ENCODE measurements around the gene CACNA1B.

CACNA1B gene

GRCh38 chr9:138049779-138050471 is 172.3 kb downstream of the CACNA1B start:
- no peaks in the 10 kb centered on the region for H3K9me3 Mint-ChIP-seq
- no peak overlapping the region for H3K4me3 Mint-ChIP-seq
- no peaks in the 10 kb centered on the region for H3K27me3 Mint-ChIP-seq (ENCODE audit: low read depth)
- H3K36me3 Mint-ChIP-seq (ENCODE audit: low read depth): no peaks in the 10 kb centered on the region
- no peak overlapping the region for H3K27ac Mint-ChIP-seq
- no peaks in the 10 kb centered on the region for H3K4me1 Mint-ChIP-seq (ENCODE audit: low read depth)

GRCh38 chr9:138050472-138051330 is 173.1 kb downstream of the CACNA1B start:
- Mint-ChIP-seq H3K4me1 (ENCODE audit: low read depth) (no peaks in the 10 kb centered on the region), H3K27me3 (ENCODE audit: low read depth) (no peaks in the 10 kb centered on the region), H3K36me3 (ENCODE audit: low read depth) (no peaks in the 10 kb centered on the region), H3K9me3 (no peaks in the 10 kb centered on the region), H3K27ac (no peak overlapping the region), H3K4me3 (no peak overlapping the region)

- Mint-ChIP-seq H3K4me3 (no peak overlapping the region), H3K27ac (no peak overlapping the region), H3K9me3 (no peaks in the 10 kb centered on the region), H3K27me3 (ENCODE audit: low read depth) (no peaks in the 10 kb centered on the region), H3K36me3 (ENCODE audit: low read depth) (no peaks in the 10 kb centered on the region), H3K4me1 (ENCODE audit: low read depth) (no peaks in the 10 kb centered on the region)
These were observed 174.2 kb downstream of the CACNA1B start for GRCh38 chr9:138051586-138052321.

- no peaks in the 10 kb centered on the region for H3K27me3 Mint-ChIP-seq (ENCODE audit: low read depth)
- H3K4me3 Mint-ChIP-seq: no peak overlapping the region
- no peaks in the 10 kb centered on the region for H3K9me3 Mint-ChIP-seq
- no peaks in the 10 kb centered on the region for H3K36me3 Mint-ChIP-seq (ENCODE audit: low read depth)
- H3K27ac Mint-ChIP-seq: no peak overlapping the region
- no peaks in the 10 kb centered on the region for H3K4me1 Mint-ChIP-seq (ENCODE audit: low read depth)
These were observed 174.7 kb downstream of the CACNA1B start for GRCh38 chr9:138052322-138052615.

GRCh38 chr9:138052635-138053320 is 175.2 kb downstream of the CACNA1B start:
- no peaks in the 10 kb centered on the region for H3K27me3 Mint-ChIP-seq (ENCODE audit: low read depth)
- H3K36me3 Mint-ChIP-seq (ENCODE audit: low read depth): no peaks in the 10 kb centered on the region

GRCh38 chr9:138053321-138053868 is 175.8 kb downstream of the CACNA1B start:
- H3K9me3 Mint-ChIP-seq: no peaks in the 10 kb centered on the region
- no peak overlapping the region for H3K4me3 Mint-ChIP-seq
- no peaks in the 10 kb centered on the region for H3K36me3 Mint-ChIP-seq (ENCODE audit: low read depth)
- no peak overlapping the region for H3K27ac Mint-ChIP-seq
- no peaks in the 10 kb centered on the region for H3K27me3 Mint-ChIP-seq (ENCODE audit: low read depth)
- H3K4me1 Mint-ChIP-seq (ENCODE audit: low read depth): no peaks in the 10 kb centered on the region

More at GRCh38 chr9:138052635-138053320, 175.2 kb downstream of the CACNA1B start:
- no peaks in the 10 kb centered on the region for H3K9me3 Mint-ChIP-seq
- no peaks in the 10 kb centered on the region for H3K4me1 Mint-ChIP-seq (ENCODE audit: low read depth)
- H3K4me3 Mint-ChIP-seq: no peak overlapping the region
- H3K27ac Mint-ChIP-seq: no peak overlapping the region

- Mint-ChIP-seq H3K4me3 (no peak overlapping the region), H3K4me1 (ENCODE audit: low read depth) (no peaks in the 10 kb centered on the region), H3K9me3 (no peaks in the 10 kb centered on the region), H3K27me3 (ENCODE audit: low read depth) (no peaks in the 10 kb centered on the region), H3K27ac (no peak overlapping the region), H3K36me3 (ENCODE audit: low read depth) (no peaks in the 10 kb centered on the region)
These were observed 176.6 kb downstream of the CACNA1B start for GRCh38 chr9:138053996-138054752.

- Mint-ChIP-seq H3K36me3 (ENCODE audit: low read depth) (no peaks in the 10 kb centered on the region), H3K4me1 (ENCODE audit: low read depth) (no peaks in the 10 kb centered on the region), H3K4me3 (no peak overlapping the region), H3K27me3 (ENCODE audit: low read depth) (no peaks in the 10 kb centered on the region), H3K27ac (no peak overlapping the region), H3K9me3 (no peaks in the 10 kb centered on the region)
These were observed 180.1 kb downstream of the CACNA1B start for GRCh38 chr9:138057726-138058125.

GRCh38 chr9:138058181-138058580 is 180.6 kb downstream of the CACNA1B start:
- no peak overlapping the region for H3K4me3 Mint-ChIP-seq
- no peaks in the 10 kb centered on the region for H3K4me1 Mint-ChIP-seq (ENCODE audit: low read depth)
- H3K36me3 Mint-ChIP-seq (ENCODE audit: low read depth): no peaks in the 10 kb centered on the region
- no peak overlapping the region for H3K27ac Mint-ChIP-seq
- no peaks in the 10 kb centered on the region for H3K9me3 Mint-ChIP-seq
- H3K27me3 Mint-ChIP-seq (ENCODE audit: low read depth): no peaks in the 10 kb centered on the region

GRCh38 chr9:138059196-138059595 is 181.6 kb downstream of the CACNA1B start:
- H3K27me3 Mint-ChIP-seq (ENCODE audit: low read depth): no peaks in the 10 kb centered on the region
- no peaks in the 10 kb centered on the region for H3K9me3 Mint-ChIP-seq
- no peaks in the 10 kb centered on the region for H3K4me1 Mint-ChIP-seq (ENCODE audit: low read depth)
- H3K36me3 Mint-ChIP-seq (ENCODE audit: low read depth): no peaks in the 10 kb centered on the region
- no peak overlapping the region for H3K4me3 Mint-ChIP-seq
- H3K27ac Mint-ChIP-seq: no peak overlapping the region

- no peak overlapping the region for H3K4me3 Mint-ChIP-seq
These were observed 182.8 kb downstream of the CACNA1B start for GRCh38 chr9:138060365-138060764.

GRCh38 chr9:138060881-138061280 is 183.3 kb downstream of the CACNA1B start:
- no peaks in the 10 kb centered on the region for H3K9me3 Mint-ChIP-seq
- no peaks in the 10 kb centered on the region for H3K27me3 Mint-ChIP-seq (ENCODE audit: low read depth)
- no peak overlapping the region for H3K4me3 Mint-ChIP-seq
- no peaks in the 10 kb centered on the region for H3K36me3 Mint-ChIP-seq (ENCODE audit: low read depth)
- no peaks in the 10 kb centered on the region for H3K4me1 Mint-ChIP-seq (ENCODE audit: low read depth)
- no peak overlapping the region for H3K27ac Mint-ChIP-seq

More at GRCh38 chr9:138060365-138060764, 182.8 kb downstream of the CACNA1B start:
- Mint-ChIP-seq H3K27me3 (ENCODE audit: low read depth) (no peaks in the 10 kb centered on the region), H3K9me3 (no peaks in the 10 kb centered on the region), H3K36me3 (ENCODE audit: low read depth) (no peaks in the 10 kb centered on the region), H3K4me1 (ENCODE audit: low read depth) (no peaks in the 10 kb centered on the region), H3K27ac (no peak overlapping the region)

- Mint-ChIP-seq H3K36me3 (ENCODE audit: low read depth) (no peaks in the 10 kb centered on the region), H3K27ac (no peak overlapping the region), H3K4me1 (ENCODE audit: low read depth) (no peaks in the 10 kb centered on the region), H3K4me3 (no peak overlapping the region), H3K27me3 (ENCODE audit: low read depth) (no peaks in the 10 kb centered on the region), H3K9me3 (no peaks in the 10 kb centered on the region)
These were observed 184.0 kb downstream of the CACNA1B start for GRCh38 chr9:138061631-138062030.
